Upper lobe of left lung (tissue), 4 donors: Measurements from ENCODE around the gene PDE4C.

Source experiments
- CTCF ChIP-seq, 6 experiments: fragments of 450-650 bp in 4 of 6; fragments of 200-600 bp in 2 of 6; sonication (generic) in 2 of 6; IDR thresholded peaks; one replicate each; pipeline ENCODE4 v1.5.1; 2016 to 2019; ENCODE audit warnings: antibody characterized with exemption in 6 of 6
- POLR2A ChIP-seq, 4 donors: fragments of 450-650 bp; IDR thresholded peaks; one replicate each; pipeline ENCODE4 v1.5.1; 2016 to 2017; ENCODE audit warnings: antibody characterized with exemption in 4 of 4, mild to moderate bottlenecking in 2 of 4
- POLR2AphosphoS5 ChIP-seq, 2 donors: sonication (generic); formaldehyde crosslinking; IDR thresholded peaks; one replicate each; pipeline ENCODE4 v1.5.1; 2017; ENCODE audit warnings: antibody characterized with exemption in 2 of 2

- TF ChIP-seq CTCF (IDR thresholded peaks at IDR 0.05) (no peak), POLR2A (IDR thresholded peaks at IDR 0.05) (no peak), POLR2AphosphoS5 (IDR thresholded peaks at IDR 0.05) (no peak)
Observed at GRCh38 chr19:18253130-18253529, 26.9 kb upstream of the PDE4C start.
